Measurements from ENCODE around the gene KRT78. TPM values are rescaled to one million over a fixed set of nuclear protein-coding genes. Genes with fewer than 3 reads are reported as not detected.

The KRT78 gene
- total RNA-seq, 6 experiments from 2014 or later = 0.30 TPM; not detected in 5

- no peaks in the 10 kb centered on the region for H3K36me3 Mint-ChIP-seq (ENCODE audit: low read depth)
- H3K27ac Mint-ChIP-seq = no peak overlapping the region
- no peaks in the 10 kb centered on the region for H3K9me3 Mint-ChIP-seq
- no peak for DNase-seq
- peaks cover 24% of the 10 kb centered on the region for H3K27me3 Mint-ChIP-seq (ENCODE audit: insufficient read depth)
- TF ChIP-seq, protein P1, sequence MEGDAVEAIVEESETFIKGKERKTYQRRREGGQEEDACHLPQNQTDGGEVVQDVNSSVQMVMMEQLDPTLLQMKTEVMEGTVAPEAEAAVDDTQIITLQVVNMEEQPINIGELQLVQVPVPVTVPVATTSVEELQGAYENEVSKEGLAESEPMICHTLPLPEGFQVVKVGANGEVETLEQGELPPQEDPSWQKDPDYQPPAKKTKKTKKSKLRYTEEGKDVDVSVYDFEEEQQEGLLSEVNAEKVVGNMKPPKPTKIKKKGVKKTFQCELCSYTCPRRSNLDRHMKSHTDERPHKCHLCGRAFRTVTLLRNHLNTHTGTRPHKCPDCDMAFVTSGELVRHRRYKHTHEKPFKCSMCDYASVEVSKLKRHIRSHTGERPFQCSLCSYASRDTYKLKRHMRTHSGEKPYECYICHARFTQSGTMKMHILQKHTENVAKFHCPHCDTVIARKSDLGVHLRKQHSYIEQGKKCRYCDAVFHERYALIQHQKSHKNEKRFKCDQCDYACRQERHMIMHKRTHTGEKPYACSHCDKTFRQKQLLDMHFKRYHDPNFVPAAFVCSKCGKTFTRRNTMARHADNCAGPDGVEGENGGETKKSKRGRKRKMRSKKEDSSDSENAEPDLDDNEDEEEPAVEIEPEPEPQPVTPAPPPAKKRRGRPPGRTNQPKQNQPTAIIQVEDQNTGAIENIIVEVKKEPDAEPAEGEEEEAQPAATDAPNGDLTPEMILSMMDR (IDR thresholded peaks at IDR 0.05) = no peak
- no peak overlapping the region for H3K4me3 Mint-ChIP-seq
- no peaks in the 10 kb centered on the region for H3K4me1 Mint-ChIP-seq (ENCODE audit: low read depth)
Measured at GRCh38 chr12:52844386-52844785, 4.4 kb downstream of the KRT78 start.

DNA sequence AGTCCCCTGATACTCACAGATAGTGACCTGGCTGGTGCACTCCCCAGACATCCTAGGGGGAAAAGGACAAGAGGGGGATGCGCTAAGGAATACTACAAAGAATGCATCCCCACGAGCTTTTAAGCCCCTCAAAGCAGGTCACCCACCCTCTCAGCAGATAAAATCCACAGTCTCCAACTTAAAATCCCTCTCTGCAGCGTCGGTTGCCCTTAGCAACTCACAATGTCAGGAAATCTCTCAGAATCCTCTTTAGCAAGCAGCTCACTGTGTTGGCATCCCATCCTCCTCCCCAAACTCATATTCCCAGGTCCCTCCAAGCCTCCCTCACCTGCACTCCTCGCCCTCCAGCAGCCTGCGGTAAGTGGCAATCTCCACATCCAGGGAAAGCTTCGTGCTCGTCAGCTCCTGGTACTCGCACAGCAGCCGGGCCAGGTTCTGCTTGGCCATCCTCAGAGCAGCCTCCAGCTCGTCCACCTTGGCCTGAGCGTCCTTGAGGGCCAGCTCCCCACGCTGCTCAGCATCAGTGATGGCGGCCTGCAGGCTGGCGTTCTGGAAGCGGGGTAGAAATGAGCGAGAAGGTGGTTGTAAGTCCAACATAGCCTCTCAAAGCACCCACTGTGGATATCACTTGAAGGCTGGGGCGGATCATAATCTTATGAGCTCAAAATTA lies 9.2 kb downstream of the KRT78 start:
- Mint-ChIP-seq H3K4me1 (ENCODE audit: low read depth) (peaks cover 36% of the 10 kb centered on the region), H3K9me3 (no peaks in the 10 kb centered on the region), H3K36me3 (ENCODE audit: low read depth) (no peaks in the 10 kb centered on the region), H3K4me3 (no peak overlapping the region), H3K27ac (no peak overlapping the region), H3K27me3 (ENCODE audit: insufficient read depth) (peaks cover 13% of the 10 kb centered on the region)
- DNase-seq = no peak
- TF ChIP-seq, protein P1 (IDR thresholded peaks at IDR 0.05) = no peak

DNA sequence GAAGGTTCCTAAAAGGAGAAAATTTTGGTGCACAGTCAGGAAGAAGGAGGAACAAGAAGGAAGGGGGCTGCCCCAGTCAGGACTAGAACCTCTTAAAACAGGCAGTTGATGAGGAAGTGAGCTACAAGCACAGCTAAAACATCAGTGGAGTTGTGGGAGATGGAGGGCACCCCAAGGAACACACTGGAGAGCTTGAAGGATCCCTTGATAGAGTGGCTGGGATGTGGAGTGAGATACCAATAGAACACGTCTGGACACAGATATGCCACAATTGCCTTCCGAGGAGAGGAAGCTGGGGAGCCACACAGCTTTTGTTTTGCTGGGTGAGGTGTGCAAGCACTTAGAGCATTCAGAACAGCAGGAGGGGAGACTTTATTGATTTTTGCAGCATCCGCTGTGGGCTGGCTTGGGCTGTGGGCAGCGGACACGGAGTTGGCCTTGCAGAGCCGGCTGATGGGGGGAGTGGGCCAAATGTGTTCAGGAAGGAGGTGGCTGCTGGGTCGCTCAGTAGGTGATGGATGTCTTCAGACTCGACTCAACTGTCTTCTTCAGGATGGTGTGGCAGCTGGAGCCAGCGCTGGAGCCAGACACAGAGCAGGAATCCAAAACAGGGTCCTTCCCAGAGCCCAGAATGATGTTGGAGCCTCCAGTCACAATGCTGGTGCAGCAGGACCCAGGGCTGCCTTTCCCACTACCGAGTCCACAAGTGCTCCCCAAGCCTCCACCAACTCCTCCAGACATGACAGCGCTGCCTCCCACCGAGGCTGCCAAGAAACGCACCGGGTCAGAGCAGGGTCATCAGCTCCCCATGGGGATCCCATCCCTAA lies 10.0 kb downstream of the KRT78 start:
- Mint-ChIP-seq H3K4me3 (no peak overlapping the region), H3K27ac (no peak overlapping the region), H3K36me3 (ENCODE audit: low read depth) (no peaks in the 10 kb centered on the region), H3K4me1 (ENCODE audit: low read depth) (peaks cover 36% of the 10 kb centered on the region), H3K9me3 (no peaks in the 10 kb centered on the region), H3K27me3 (ENCODE audit: insufficient read depth) (peaks cover 13% of the 10 kb centered on the region)
- TF ChIP-seq, protein P1 (IDR thresholded peaks at IDR 0.05) = no peak
- no peak for DNase-seq

- peaks cover 12% of the 10 kb centered on the region for H3K27me3 Mint-ChIP-seq (ENCODE audit: insufficient read depth)
- TF ChIP-seq, protein P1 (IDR thresholded peaks at IDR 0.05) = no peak
- H3K4me1 Mint-ChIP-seq (ENCODE audit: low read depth) = peaks cover 36% of the 10 kb centered on the region
- H3K27ac Mint-ChIP-seq = peak overlapping the region; percentile 92
- H3K9me3 Mint-ChIP-seq = no peaks in the 10 kb centered on the region
- no peak overlapping the region for H3K4me3 Mint-ChIP-seq
- no peaks in the 10 kb centered on the region for H3K36me3 Mint-ChIP-seq (ENCODE audit: low read depth)
- DNase-seq = no peak
Measured at GRCh38 chr12:52837781-52838608, 10.8 kb downstream of the KRT78 start.

DNA sequence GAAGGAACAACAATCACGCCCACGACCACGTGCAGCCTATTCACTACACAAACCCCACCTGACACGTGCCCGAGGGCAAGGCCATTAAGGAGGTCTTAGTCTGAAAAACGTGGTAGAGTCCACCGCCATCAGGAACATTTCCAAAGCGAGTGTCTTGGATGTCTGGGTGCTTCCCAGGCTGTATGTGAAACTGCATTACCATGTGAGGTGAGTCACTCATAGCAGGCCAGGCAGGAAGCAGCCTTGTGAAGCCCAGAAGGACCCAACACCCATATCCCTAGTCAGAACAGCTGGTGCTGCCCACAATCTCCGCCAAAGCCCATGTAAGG lies 11.4 kb downstream of the KRT78 start:
- Mint-ChIP-seq H3K27me3 (ENCODE audit: insufficient read depth) (peaks cover 10% of the 10 kb centered on the region), H3K36me3 (ENCODE audit: low read depth) (no peaks in the 10 kb centered on the region), H3K9me3 (no peaks in the 10 kb centered on the region), H3K27ac (peak overlapping the region; percentile 92), H3K4me1 (ENCODE audit: low read depth) (peaks cover 36% of the 10 kb centered on the region), H3K4me3 (peak overlapping the region; percentile 76)
- TF ChIP-seq, protein P1 (IDR thresholded peaks at IDR 0.05) = no peak
- DNase-seq = peak; percentile 73
